ENCODE data around the gene DLGAP1.

DNA sequence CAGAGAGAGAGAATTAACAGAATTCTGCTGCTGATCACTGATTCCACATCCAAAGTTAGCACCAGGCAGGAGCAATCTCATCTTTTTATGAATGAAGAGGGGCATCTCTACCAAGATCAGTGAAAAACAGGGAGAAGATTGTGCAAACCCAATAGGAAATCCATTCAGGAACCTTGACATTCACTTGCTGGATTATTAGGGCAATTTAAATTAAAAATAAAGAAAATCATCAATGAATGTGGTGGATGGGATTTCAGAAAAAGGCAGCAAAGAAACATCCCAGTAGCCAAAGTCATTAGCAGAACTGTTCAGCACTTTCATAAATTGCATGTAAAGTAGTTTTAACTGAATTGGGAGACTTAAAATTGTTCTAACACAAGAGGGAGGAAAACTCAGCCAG is 581.9 kb downstream of the DLGAP1 start:
- TF ChIP-seq EZH2 (IDR thresholded peaks at IDR 0.05; ENCODE audit: borderline replicate concordance, insufficient read depth, low read length, poor library complexity, severe bottlenecking) (no peak), RAD21 (conservative IDR thresholded peaks at IDR 0.05) (no peak)
- TF ChIP-seq, protein P1, sequence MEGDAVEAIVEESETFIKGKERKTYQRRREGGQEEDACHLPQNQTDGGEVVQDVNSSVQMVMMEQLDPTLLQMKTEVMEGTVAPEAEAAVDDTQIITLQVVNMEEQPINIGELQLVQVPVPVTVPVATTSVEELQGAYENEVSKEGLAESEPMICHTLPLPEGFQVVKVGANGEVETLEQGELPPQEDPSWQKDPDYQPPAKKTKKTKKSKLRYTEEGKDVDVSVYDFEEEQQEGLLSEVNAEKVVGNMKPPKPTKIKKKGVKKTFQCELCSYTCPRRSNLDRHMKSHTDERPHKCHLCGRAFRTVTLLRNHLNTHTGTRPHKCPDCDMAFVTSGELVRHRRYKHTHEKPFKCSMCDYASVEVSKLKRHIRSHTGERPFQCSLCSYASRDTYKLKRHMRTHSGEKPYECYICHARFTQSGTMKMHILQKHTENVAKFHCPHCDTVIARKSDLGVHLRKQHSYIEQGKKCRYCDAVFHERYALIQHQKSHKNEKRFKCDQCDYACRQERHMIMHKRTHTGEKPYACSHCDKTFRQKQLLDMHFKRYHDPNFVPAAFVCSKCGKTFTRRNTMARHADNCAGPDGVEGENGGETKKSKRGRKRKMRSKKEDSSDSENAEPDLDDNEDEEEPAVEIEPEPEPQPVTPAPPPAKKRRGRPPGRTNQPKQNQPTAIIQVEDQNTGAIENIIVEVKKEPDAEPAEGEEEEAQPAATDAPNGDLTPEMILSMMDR (IDR thresholded peaks at IDR 0.05; ENCODE audit: poor library complexity, severe bottlenecking), result no peak

All from neural cell (in vitro differentiated cells).